ENCODE measurements around the gene ROR2.

Gene ROR2

GRCh38 chr9:91710158-91710557 is 239.9 kb downstream of the ROR2 start:
- no peak for DNase-seq

DNA sequence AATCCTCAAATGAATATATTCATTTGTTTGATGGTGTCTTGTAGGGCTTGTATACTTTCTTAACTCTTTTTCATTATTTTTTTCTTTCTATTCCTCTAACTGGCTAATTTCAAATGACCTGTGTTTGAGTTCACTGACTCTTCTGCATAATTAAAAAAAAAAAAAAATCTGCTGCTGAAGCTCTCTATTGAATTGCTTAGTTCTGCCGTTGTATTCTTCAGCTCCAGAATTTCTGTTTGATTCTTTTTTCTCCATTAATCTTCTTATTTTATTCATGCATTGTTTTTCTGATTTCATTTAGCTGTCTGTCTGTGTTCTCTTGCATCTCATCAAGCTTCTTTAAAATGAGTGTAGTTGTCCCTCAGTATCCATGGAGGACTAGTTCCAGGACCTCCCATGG is 244.6 kb downstream of the ROR2 start:
- DNase-seq: no peak

GRCh38 chr9:91700475-91700874 is 249.6 kb downstream of the ROR2 start:
- no peak for DNase-seq

GRCh38 chr9:91698266-91698665 is 251.8 kb downstream of the ROR2 start:
- peak; percentile 12 for DNase-seq

DNA sequence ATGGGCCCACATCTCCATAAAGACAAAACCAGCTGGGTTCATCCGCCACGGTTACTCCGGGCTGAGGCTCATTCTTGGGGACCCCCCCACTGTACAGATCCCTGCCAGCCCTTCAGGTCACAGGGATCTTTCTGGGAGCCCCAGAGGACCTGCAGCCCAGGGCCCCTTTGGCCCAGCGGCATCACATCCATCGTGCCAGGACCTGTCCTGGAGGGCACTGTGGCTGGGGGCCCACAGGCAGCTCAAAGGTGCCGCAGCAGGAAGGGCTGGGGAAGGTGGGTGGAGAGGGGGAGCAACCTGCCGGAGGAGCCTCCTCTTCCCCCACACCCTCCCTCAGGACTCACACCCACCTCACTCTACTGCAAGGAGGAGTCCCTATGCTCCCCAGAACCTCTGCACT is 252.8 kb downstream of the ROR2 start:
- no peak for DNase-seq

GRCh38 chr9:91694081-91694870 is 255.8 kb downstream of the ROR2 start:
- DNase-seq: no peak

DNA sequence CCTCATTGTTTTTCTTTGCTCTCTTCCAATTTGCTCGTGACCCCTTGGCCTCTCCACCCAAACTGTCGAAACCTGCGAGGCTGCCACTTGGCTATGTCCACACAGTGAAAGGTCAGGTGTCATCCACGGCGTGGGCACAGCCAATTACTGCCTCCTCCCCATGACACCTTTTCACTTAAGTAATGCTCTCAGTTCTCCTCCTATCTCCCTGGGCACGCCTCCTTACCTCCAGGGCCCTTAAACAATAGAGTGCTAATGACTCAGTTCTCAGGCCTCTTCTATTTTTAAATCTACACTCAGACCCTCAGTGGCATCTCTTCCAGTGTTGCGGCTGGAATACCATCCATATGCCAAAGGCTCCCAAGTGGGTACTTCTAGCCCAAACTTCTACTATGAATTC is 256.8 kb downstream of the ROR2 start:
- no peak for DNase-seq

GRCh38 chr9:91690540-91691249 is 259.3 kb downstream of the ROR2 start:
- DNase-seq: no peak

DNA sequence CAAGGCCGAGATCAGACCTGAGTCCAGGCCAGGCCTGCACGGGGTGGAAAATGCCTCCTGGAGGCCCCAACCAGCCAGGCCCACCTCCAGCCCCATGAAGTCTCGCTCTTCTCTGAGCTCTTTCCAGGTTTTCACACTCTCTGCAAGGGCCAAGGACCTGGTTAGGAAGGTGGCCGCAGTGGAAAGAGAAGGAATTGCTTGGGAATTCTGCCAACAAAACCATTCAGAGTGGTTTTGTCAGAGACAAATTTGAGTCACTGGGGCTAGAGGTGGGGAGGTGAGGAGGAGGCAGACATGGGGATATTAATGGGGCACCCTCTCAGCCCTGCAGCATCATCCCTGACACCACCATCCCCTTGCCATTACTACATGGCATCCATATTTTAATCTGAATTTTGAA is 261.0 kb downstream of the ROR2 start:
- no peak for DNase-seq

- DNase-seq: no peak
Observed at GRCh38 chr9:91683269-91683668, 266.8 kb downstream of the ROR2 start.

DNA sequence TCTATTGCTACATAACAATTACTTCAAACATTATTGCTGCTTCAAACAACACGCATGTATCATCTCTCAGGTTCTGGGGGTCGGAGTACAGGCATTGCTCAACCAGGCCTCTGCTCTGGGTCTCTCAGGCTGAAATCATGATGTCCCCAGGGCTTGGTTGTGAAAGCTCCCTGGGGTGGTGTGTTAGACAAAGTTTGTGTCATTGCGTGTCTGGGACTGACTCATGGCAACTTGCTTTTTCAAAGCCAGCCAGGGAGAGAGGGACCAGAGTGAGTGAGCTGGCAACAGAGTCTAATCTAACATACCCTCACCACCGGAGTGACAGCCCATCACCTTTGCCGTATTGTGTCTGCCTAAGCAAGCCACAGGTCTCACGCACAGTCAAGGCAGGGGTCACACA is 267.2 kb downstream of the ROR2 start:
- DNase-seq: no peak

DNA sequence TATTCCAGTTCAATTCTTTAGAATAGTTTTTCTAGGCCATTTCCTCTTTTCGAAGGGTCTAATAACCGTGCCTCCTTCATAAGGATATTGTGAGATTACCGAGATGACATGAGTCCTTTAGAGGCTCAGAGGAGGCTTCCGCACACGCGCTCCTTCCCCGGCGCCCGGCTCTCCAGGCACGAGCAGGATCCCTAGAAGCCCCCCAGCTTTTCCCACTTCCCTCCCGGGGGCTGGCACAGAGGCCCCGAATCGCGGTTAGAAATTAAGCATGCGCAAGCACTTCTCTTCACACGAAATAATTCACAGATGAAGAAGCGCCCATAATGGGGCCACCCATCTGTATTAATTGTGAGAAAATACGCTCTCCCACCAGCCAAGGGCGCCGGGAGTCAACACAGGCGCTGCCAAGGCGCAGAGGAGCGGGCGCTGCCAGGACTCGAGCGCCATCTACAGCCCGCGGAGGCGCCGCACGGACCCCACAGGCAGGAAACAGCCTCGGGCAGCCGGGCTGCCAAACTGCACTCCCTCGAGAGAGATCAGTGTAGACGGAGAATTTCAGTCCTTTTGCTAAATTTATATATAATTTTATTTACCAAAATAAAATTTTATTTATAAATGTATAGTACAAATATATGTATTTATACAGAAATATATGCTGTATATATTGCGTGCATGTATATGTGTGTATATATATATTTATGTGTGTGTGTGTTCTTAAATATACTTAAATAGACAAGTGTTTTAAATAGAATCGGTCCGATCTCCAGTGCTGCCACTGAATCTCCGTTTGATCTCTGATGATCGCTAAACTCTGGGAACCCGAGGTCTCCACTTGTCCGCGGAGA is 268.3 kb downstream of the ROR2 start:
- peak; percentile 71 for DNase-seq

GRCh38 chr9:91680998-91681397 is 269.0 kb downstream of the ROR2 start:
- no peak for DNase-seq

GRCh38 chr9:91680106-91680505 is 269.9 kb downstream of the ROR2 start:
- DNase-seq: no peak

- DNase-seq: no peak
Observed at GRCh38 chr9:91678807-91679580, 271.0 kb downstream of the ROR2 start.

- no peak for DNase-seq
Observed at GRCh38 chr9:91677822-91678436, 272.1 kb downstream of the ROR2 start.

GRCh38 chr9:91677331-91677730 is 272.7 kb downstream of the ROR2 start:
- no peak for DNase-seq

DNA sequence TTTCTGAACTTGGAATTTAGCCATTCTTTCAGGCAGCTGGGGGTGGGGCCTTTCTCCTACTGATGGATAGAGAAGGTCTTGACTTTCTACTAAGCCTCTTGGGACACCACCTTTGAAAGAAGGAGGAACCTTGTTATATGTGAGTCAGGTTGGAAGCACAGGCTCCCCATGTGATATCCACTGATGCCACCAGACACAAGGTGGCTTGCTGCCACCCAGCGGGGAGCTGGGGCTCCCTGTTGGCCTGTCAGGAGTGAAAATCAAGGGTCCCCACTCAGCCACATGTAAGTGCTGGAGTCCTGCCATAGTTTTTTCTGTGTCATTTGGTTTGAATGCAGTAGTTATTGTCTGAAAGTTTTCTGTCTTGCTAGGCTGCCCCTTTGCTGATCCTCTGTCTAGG is 274.0 kb downstream of the ROR2 start:
- no peak for DNase-seq

DNA sequence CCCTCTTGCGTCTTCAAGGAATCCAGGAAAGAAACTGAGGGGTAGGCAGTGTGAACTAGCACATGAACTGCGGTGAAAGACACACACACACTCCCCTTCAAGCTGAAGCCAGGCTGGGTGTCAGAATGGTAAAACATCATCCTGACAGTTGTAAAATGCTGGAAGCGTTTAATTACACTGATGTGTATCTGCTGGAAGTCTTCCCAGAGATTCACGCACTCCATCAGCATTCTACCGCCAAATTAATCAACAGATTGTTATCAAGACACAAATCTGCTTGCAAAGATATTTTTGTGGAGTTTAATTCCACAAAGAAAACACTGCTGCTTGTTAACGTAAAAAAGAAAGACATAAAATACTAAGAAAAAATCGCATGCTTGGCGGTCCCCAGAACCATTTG is 285.4 kb downstream of the ROR2 start:
- no peak for DNase-seq

DNA sequence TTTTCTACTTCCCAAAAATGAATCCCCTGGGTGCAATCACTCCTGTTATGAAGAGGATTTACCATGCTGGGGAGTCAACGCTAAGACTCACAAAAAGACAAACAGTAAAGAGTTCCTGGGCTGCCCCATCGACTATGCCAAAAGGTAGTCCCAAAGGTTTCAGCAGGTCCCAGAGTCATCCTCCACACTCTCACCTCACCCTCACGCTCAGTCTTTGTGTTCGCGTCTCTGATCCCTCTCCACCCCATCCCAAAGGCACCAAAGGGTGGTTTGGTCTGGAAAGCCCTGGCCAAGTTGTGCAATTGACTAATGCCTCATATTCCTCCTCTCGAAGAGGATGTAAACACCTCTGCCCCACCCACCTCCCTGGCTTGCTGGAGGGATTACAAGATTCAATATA is 286.2 kb downstream of the ROR2 start:
- DNase-seq: no peak

DNA sequence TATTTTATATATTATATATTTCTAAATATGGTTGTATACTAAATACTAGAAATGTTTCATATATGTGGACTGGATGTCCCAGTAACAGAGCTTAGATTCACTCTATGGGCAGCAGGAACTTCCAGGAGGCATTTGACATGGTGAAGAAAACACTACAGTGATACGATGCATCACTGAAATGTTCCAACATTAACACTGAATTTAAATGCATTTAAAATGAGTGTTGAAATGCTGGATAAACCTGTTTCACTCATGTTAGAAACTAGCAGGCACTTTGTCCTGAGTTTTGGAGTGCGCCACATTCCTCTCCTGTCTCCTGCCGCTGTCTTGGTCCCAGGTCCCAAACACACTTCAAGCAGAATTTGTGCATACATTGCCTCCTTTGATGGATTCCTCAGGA is 288.6 kb downstream of the ROR2 start:
- DNase-seq: no peak

- no peak for DNase-seq
Observed at GRCh38 chr9:91660521-91660920, 289.5 kb downstream of the ROR2 start.

All from activated CD4-positive, alpha-beta T cell treated with anti-CD3 and anti-CD28 coated beads, Interleukin-2, amount 50 U/mL, for 16 hours (primary cell).